ENCODE measurements around the gene WIPI1. TPM values are rescaled to one million over a fixed set of nuclear protein-coding genes. Genes with fewer than 3 reads are reported as not detected.

Gene WIPI1
- total and polyA plus RNA-seq, 2 of the 13 experiments (the other 11 are each of a cell fraction or from before 2014, with no cell fraction given), result 29.4 to 141 TPM

- no peak; the same call in 1 of the 2 replicates for TF ChIP-seq THAP11 (CRISPR knock-in tag; IDR thresholded peaks at IDR 0.05)
- no peak for TF ChIP-seq NFIC (IDR thresholded peaks at IDR 0.05; ENCODE audit: low read length)
- peak; percentile 50; the same call in 1 of the 2 replicates for TF ChIP-seq PATZ1 (CRISPR knock-in tag; IDR thresholded peaks at IDR 0.05)
- peak; percentile 95; the same call in 1 of the 2 replicates for TF ChIP-seq KLF9 (CRISPR knock-in tag; IDR thresholded peaks at IDR 0.05; ENCODE audit: low read depth)
- no peak for TF ChIP-seq XBP1 (CRISPR knock-in tag; IDR thresholded peaks at IDR 0.05)
- no peak for TF ChIP-seq XRCC5 (optimal IDR thresholded peaks at IDR 0.05; ENCODE audit: low read length)
- TF ChIP-seq TARDBP (CRISPR knock-in tag; IDR thresholded peaks at IDR 0.05), result no peak; the same call in 1 of the 2 replicates
- TF ChIP-seq KLF15 (CRISPR knock-in tag; IDR thresholded peaks at IDR 0.05; ENCODE audit: borderline replicate concordance), result no peak
- peak; percentile 58; the same call in 1 of the 2 replicates for TF ChIP-seq IKZF5 (CRISPR knock-in tag; IDR thresholded peaks at IDR 0.05)
- TF ChIP-seq ZNF7 (CRISPR knock-in tag; IDR thresholded peaks at IDR 0.05), result no peak
- no peak for TF ChIP-seq ZNF564 (CRISPR knock-in tag; IDR thresholded peaks at IDR 0.05)
- no peak for TF ChIP-seq ZNF430 (CRISPR knock-in tag; IDR thresholded peaks at IDR 0.05)
- TF ChIP-seq MBD4 (IDR thresholded peaks at IDR 0.05; ENCODE audit: borderline replicate concordance, low read length), result no peak
- TF ChIP-seq SMC3 (IDR thresholded peaks at IDR 0.05; ENCODE audit: low read length), result peak; percentile 93
- TF ChIP-seq DMTF1 (CRISPR knock-in tag; IDR thresholded peaks at IDR 0.05), result no peak
- no peak for TF ChIP-seq ZGPAT (CRISPR knock-in tag; IDR thresholded peaks at IDR 0.05)
- no peak for TF ChIP-seq UBTF (CRISPR knock-in tag; IDR thresholded peaks at IDR 0.05)
- TF ChIP-seq NBN (conservative IDR thresholded peaks at IDR 0.05), result no peak
- TF ChIP-seq SALL1 (CRISPR knock-in tag; IDR thresholded peaks at IDR 0.05), result peak; percentile 54
- TF ChIP-seq RFX5 (IDR thresholded peaks at IDR 0.05; ENCODE audit: low read depth, low read length), result no peak
Observed at GRCh38 chr17:68462381-68463210, 5.3 kb upstream of the WIPI1 start (continued).

All from HepG2 (cell line).